ENCODE data around the gene EN1.

Gene EN1

DNA sequence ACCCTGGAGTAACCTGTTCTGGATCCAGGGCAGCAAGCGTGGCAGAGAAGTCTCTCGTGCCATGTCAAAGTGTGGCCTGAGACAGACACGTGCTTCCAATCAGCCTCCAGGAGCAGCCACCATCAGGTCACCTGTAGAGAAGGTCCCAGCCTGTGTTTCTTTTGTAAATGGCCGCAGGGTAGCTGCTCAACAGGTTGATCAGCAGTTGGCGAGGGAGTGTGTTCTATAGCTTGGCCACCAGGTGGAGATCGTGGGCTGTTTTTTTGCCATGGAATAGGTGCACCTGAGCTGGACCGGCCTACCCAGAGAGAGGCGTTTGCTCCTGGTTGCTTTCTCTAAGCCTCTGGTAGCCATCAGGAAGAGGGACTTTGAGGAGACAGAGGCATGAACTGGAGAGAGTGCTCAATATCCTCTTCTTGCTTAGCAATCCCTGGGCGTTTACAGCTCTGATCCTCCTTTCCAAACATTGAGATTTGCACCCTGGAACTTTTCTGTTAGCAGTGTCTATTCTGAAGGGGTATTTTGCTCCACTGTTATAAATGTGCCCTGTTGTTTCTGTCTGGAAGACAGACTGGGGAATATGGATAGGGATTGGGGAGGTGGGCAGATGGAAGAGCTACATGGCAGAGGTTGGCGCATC, 34.2 kb upstream of the EN1 start:
- TF ChIP-seq, protein P1, sequence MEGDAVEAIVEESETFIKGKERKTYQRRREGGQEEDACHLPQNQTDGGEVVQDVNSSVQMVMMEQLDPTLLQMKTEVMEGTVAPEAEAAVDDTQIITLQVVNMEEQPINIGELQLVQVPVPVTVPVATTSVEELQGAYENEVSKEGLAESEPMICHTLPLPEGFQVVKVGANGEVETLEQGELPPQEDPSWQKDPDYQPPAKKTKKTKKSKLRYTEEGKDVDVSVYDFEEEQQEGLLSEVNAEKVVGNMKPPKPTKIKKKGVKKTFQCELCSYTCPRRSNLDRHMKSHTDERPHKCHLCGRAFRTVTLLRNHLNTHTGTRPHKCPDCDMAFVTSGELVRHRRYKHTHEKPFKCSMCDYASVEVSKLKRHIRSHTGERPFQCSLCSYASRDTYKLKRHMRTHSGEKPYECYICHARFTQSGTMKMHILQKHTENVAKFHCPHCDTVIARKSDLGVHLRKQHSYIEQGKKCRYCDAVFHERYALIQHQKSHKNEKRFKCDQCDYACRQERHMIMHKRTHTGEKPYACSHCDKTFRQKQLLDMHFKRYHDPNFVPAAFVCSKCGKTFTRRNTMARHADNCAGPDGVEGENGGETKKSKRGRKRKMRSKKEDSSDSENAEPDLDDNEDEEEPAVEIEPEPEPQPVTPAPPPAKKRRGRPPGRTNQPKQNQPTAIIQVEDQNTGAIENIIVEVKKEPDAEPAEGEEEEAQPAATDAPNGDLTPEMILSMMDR (IDR thresholded peaks at IDR 0.05; ENCODE audit: low read depth, low read length): peak; percentile 85
- DNase-seq: peak; percentile 79
- Histone ChIP-seq H3K27ac (no peak overlapping the region), H3K27me3 (ENCODE audit: insufficient read depth, low read depth, severe bottlenecking) (peaks cover 3% of the 10 kb centered on the region), H3K36me3 (no peaks in the 10 kb centered on the region), H3K4me3 (ENCODE audit: low read depth, low read length) (no peak overlapping the region), H3K9me3 (ENCODE audit: severe bottlenecking) (no peaks in the 10 kb centered on the region)

DNA sequence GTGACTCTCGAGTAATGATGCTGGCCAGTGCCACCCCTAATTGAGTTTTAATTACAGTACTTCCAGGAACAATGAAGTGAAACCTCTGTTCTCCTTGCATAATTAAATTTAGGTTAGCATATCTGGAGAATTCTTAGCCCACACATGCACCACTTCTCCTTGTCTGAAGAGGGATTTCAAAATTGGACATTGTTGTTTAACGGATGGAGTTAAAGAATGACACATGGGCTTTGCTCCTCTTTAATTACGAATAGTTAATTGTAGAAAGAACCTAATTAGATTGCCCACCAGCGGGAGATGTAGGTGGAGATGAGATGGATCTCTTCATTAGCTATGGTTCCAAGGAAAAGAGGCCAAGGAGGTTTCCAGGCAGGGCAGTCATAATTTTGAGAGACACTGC, 33.1 kb upstream of the EN1 start:
- Histone ChIP-seq H3K36me3 (no peaks in the 10 kb centered on the region), H3K9me3 (ENCODE audit: severe bottlenecking) (no peaks in the 10 kb centered on the region), H3K27ac (no peak overlapping the region), H3K27me3 (ENCODE audit: insufficient read depth, low read depth, severe bottlenecking) (peaks cover 3% of the 10 kb centered on the region), H3K4me3 (ENCODE audit: low read depth, low read length) (no peak overlapping the region)
- DNase-seq: no peak
- TF ChIP-seq, protein P1 (IDR thresholded peaks at IDR 0.05; ENCODE audit: low read depth, low read length): no peak

DNA sequence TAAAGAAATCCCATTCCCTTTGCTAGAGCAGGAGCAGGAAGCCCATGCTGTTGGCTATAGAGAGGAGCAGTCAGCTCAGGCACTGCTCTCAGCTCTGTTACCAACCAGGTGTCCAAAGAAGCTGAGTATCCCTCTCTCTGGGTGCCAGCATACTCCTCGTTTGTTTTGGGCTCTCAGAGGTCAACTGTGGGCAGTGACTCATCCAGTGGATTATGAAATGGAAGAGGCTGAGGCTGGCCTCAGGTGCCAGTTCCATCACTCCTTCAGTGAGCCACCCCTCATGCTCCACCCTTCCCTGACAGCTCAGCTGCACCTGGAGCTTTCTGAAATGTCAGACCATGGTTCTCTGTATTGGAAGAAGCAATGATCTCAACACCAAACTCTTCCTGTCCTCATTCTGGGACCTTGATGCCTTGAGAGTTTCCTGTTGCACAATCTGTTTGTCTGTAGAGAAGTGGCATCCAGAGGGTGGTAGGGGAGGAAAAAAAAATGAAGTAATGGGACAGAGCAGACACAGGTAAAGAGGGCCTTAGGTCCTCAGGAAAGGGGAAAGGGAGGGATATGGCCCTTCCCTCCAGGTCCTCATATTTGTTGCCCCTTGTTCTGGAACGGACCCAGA, 31.2 kb upstream of the EN1 start:
- H3K27ac ChIP-seq: no peak overlapping the region
- H3K27me3 ChIP-seq (ENCODE audit: insufficient read depth, low read depth, severe bottlenecking): peaks cover 3% of the 10 kb centered on the region
- H3K36me3 ChIP-seq: no peaks in the 10 kb centered on the region
- TF ChIP-seq, protein P1 (IDR thresholded peaks at IDR 0.05; ENCODE audit: low read depth, low read length): no peak
- H3K4me3 ChIP-seq (ENCODE audit: low read depth, low read length): no peak overlapping the region
- no peak for DNase-seq
- no peaks in the 10 kb centered on the region for H3K9me3 ChIP-seq (ENCODE audit: severe bottlenecking)

DNA sequence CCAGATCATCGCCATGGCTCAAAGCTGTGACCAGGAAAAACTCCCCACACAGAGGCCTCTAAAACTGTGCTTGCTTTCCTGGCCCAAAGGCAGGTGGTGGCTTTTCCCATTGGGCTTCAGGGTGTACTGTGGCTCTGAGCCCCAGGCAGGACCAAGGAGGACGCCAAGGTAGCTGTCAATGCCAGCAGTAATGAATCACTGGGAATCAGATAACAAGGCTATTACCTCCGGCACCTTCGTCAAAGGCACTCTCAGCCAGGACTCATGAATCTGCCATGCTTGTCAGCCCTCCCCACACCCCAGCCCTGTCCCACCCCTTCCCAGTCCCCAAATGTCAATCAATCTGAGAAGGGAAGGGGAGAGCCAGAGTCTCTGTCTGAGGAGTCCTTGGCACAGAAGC, 27.9 kb upstream of the EN1 start:
- TF ChIP-seq, protein P1 (IDR thresholded peaks at IDR 0.05; ENCODE audit: low read depth, low read length): no peak
- DNase-seq: no peak
- Histone ChIP-seq H3K27ac (no peak overlapping the region), H3K9me3 (ENCODE audit: severe bottlenecking) (no peaks in the 10 kb centered on the region), H3K4me3 (ENCODE audit: low read depth, low read length) (no peak overlapping the region), H3K36me3 (no peaks in the 10 kb centered on the region), H3K27me3 (ENCODE audit: insufficient read depth, low read depth, severe bottlenecking) (no peaks in the 10 kb centered on the region)

DNA sequence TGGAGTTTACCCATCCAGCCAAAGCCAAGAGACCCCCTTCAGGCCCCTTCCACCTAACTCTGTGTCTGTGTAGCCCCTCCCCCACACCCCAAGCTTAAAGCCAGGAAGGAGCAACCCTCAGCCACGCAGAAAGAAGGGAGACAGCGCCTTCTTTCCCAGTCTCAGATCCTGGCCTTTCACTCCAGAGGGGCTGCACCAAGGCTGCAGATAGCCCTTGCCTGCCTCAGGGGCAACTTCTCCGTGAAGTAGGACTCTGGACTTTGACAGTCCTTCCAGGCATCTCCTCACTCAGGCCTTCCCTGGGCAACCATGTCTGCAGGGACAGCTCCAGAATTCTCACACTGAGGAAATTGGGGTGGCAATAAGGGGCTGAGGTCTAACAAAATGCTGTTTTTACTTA, 26.9 kb upstream of the EN1 start:
- TF ChIP-seq, protein P1 (IDR thresholded peaks at IDR 0.05; ENCODE audit: low read depth, low read length): no peak
- Histone ChIP-seq H3K27ac (no peak overlapping the region), H3K4me3 (ENCODE audit: low read depth, low read length) (no peak overlapping the region), H3K27me3 (ENCODE audit: insufficient read depth, low read depth, severe bottlenecking) (no peaks in the 10 kb centered on the region), H3K36me3 (no peaks in the 10 kb centered on the region), H3K9me3 (ENCODE audit: severe bottlenecking) (no peaks in the 10 kb centered on the region)
- no peak for DNase-seq

DNA sequence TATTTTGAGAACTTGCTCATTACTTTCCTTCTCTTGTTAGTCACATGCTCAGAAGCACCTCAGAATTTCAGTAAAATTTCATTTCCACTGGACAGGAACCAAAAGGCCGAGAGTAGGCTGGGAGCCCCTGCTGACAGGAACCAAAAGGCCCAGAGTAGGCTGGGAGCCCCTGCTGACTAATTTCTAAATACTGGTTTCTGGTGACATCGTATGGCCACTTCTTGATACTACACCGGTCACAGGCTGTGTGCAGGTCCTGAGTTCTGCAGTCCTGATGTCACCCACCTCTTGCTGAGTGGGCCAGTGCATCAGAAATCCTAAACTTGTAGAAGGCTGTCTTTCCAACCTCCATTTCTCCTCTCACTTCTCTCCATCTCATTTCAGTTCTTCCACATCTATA, 17.7 kb upstream of the EN1 start:
- H3K4me3 ChIP-seq (ENCODE audit: low read depth, low read length): no peak overlapping the region
- TF ChIP-seq, protein P1 (IDR thresholded peaks at IDR 0.05; ENCODE audit: low read depth, low read length): peak; percentile 71
- no peaks in the 10 kb centered on the region for H3K9me3 ChIP-seq (ENCODE audit: severe bottlenecking)
- H3K27me3 ChIP-seq (ENCODE audit: insufficient read depth, low read depth, severe bottlenecking): peaks cover 51% of the 10 kb centered on the region
- DNase-seq: peak; percentile 52
- no peaks in the 10 kb centered on the region for H3K36me3 ChIP-seq
- no peak overlapping the region for H3K27ac ChIP-seq
